GM12892 (cell line): Measurements from ENCODE around the gene PKM.
A peak's percentile ranks its signal among the peaks of the same experiment; 100 is the strongest.

ENCODE experiments used
- POLR2A ChIP-seq: IDR thresholded peaks from 2 replicates; pipeline ENCODE4 v1.6.1; 2011; ENCODE audit warnings: low read depth, low read length, control low read depth
- POLR2AphosphoS5 ChIP-seq: IDR thresholded peaks from 2 replicates; pipeline ENCODE4 v1.6.1; 2011; ENCODE audit warnings: low read depth, low read length, control low read depth
- TAF1 ChIP-seq: IDR thresholded peaks from 2 replicates; pipeline ENCODE4 v1.6.1; 2011; ENCODE audit warnings: low read depth, mild to moderate bottlenecking, control low read depth, low read length, borderline replicate concordance

DNA sequence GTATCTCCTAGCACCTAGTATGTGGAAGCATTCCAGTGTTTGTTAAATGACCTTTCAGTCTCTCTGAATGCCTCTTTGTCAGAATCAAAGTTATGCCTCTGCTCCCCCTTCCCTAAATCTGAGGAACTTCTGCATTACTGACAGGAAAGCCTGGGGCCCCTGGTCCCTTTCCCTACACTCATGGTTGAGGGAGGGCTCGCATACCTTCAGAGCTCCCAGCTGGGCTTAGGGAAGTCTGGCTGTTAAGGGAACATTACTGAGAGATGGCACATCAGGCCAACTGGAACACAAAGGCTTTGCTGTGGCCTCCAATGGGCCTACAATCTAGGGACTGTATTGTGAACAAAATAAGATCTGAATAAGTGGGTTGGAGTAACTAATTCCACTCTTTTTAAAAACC is 10.3 kb downstream of the PKM start:
- peak; percentile 16; the same call in 1 of the 2 replicates for TF ChIP-seq POLR2A
- no peak; the same call in 1 of the 2 replicates for TF ChIP-seq POLR2AphosphoS5
- TF ChIP-seq TAF1 = no peak
